Mesenchymal stem cell (in vitro differentiated cells and primary cell): ENCODE data around the gene GINS1.

Experiments used
- DNase-seq: peaks from one replicate; pipeline ENCODE4 v3.0.0-alpha.2; 2013
- H2AFZ ChIP-seq: one replicate; pipeline ENCODE4 v1.6.1; 2013; ENCODE audit warnings: low read depth, mild to moderate bottlenecking, control low read depth, inconsistent platforms, low read length, moderate library complexity
- H2AK5ac ChIP-seq: 2 replicates; pipeline ENCODE4 v1.6.1; 2013; ENCODE audit warnings: low read length, moderate library complexity, mild to moderate bottlenecking, inconsistent platforms; ENCODE audit not compliant: severe bottlenecking
- H2BK120ac ChIP-seq: one replicate; pipeline ENCODE4 v1.6.1; 2013; ENCODE audit warnings: low read depth, mild to moderate bottlenecking, inconsistent platforms, low read length, moderate library complexity
- H2BK12ac ChIP-seq, 2 experiments: one replicate each; pipeline ENCODE4 v1.6.1; 2013; ENCODE audit warnings: inconsistent platforms in 2 of 2, low read length in 2 of 2, mild to moderate bottlenecking in 2 of 2, moderate library complexity in 2 of 2, control low read depth in 1 of 2
- H2BK15ac ChIP-seq: one replicate; pipeline ENCODE4 v1.6.1; 2013; ENCODE audit warnings: mild to moderate bottlenecking, low read depth, inconsistent platforms; ENCODE audit not compliant: poor library complexity, severe bottlenecking
- H2BK5ac ChIP-seq: 2 replicates; pipeline ENCODE4 v1.6.1; 2013; ENCODE audit warnings: low read depth, mild to moderate bottlenecking, low read length, control low read depth, inconsistent platforms; ENCODE audit not compliant: poor library complexity, severe bottlenecking
- H3K14ac ChIP-seq, 2 experiments: one replicate each; pipeline ENCODE4 v1.6.1; 2013; ENCODE audit warnings: inconsistent platforms in 2 of 2, low read length in 2 of 2, control low read depth in 1 of 2, mild to moderate bottlenecking in 1 of 2, moderate library complexity in 1 of 2
- H3K18ac ChIP-seq, 2 experiments: one replicate each; pipeline ENCODE4 v1.6.1; 2013; ENCODE audit warnings: inconsistent platforms in 2 of 2, low read length in 2 of 2, control low read depth in 1 of 2, low read depth in 1 of 2, mild to moderate bottlenecking in 1 of 2
- H3K23ac ChIP-seq, 2 experiments: one replicate each; pipeline ENCODE4 v1.6.1; 2013; ENCODE audit warnings: inconsistent platforms in 2 of 2, low read length in 2 of 2, mild to moderate bottlenecking in 2 of 2, moderate library complexity in 2 of 2, control low read depth in 1 of 2
- H3K27ac ChIP-seq: 2 replicates; pipeline ENCODE4 v1.5.1; 2013; ENCODE audit warnings: mild to moderate bottlenecking, moderate library complexity, low read length, control low read depth, inconsistent platforms; ENCODE audit not compliant: poor library complexity, severe bottlenecking
- H3K27me3 ChIP-seq, 2 experiments: 2 replicates each; pipeline versions ENCODE4 v1.6.1 to v1.7.0; 2013; ENCODE audit warnings: low read length in 2 of 2, mild to moderate bottlenecking in 2 of 2, moderate library complexity in 2 of 2, control low read depth in 1 of 2, inconsistent platforms in 1 of 2; ENCODE audit not compliant: control insufficient read depth in 1 of 2, insufficient read depth in 1 of 2
- H3K36me3 ChIP-seq, 2 experiments: 2 replicates each; pipeline versions ENCODE4 v1.6.1 to v1.7.0; 2013; ENCODE audit warnings: low read length in 2 of 2, control low read depth in 1 of 2, inconsistent platforms in 1 of 2, low read depth in 1 of 2, mild to moderate bottlenecking in 1 of 2; ENCODE audit not compliant: insufficient read depth in 2 of 2, control insufficient read depth in 1 of 2
- H3K4ac ChIP-seq, 2 experiments: one replicate each; pipeline ENCODE4 v1.6.1; 2013; ENCODE audit warnings: inconsistent platforms in 2 of 2, low read length in 2 of 2, mild to moderate bottlenecking in 2 of 2, moderate library complexity in 2 of 2, control low read depth in 1 of 2, low read depth in 1 of 2
- H3K4me1 ChIP-seq: 2 replicates; pipeline ENCODE4 v1.6.1; 2013; ENCODE audit warnings: low read depth, low read length, control low read depth; ENCODE audit not compliant: control insufficient read depth, insufficient read depth
- H3K4me2 ChIP-seq: 2 replicates; pipeline ENCODE4 v1.6.1; 2013; ENCODE audit warnings: low read length, mild to moderate bottlenecking, inconsistent platforms; ENCODE audit not compliant: poor library complexity, severe bottlenecking
- H3K4me3 ChIP-seq, 2 experiments: 2 replicates each; pipeline versions ENCODE4 v1.5.1 to v1.7.0; 2013; ENCODE audit warnings: low read length in 2 of 2, mild to moderate bottlenecking in 2 of 2, control low read depth in 1 of 2, low read depth in 1 of 2; ENCODE audit not compliant: insufficient read depth in 1 of 2
- H3K79me1 ChIP-seq: replicated peaks from 2 replicates; pipeline ENCODE4 v1.6.1; 2013; ENCODE audit warnings: mild to moderate bottlenecking, control low read depth, low read length, inconsistent platforms; ENCODE audit not compliant: poor library complexity, severe bottlenecking
- H3K9ac ChIP-seq: 2 replicates; pipeline ENCODE4 v1.7.0; 2013; ENCODE audit warnings: mild to moderate bottlenecking, low read length, moderate library complexity
- H3K9me3 ChIP-seq: 2 replicates; pipeline ENCODE4 v1.7.0; 2013; ENCODE audit warnings: mild to moderate bottlenecking, low read length; ENCODE audit not compliant: control insufficient read depth
- H4K8ac ChIP-seq: one replicate; pipeline ENCODE4 v1.6.1; 2013; ENCODE audit warnings: inconsistent platforms, mild to moderate bottlenecking, low read length, moderate library complexity
- H4K91ac ChIP-seq: one replicate; pipeline ENCODE4 v1.6.1; 2013; ENCODE audit warnings: mild to moderate bottlenecking, low read length, inconsistent platforms
- WGBS: methylation state at CpG from one replicate; pipeline ENCODE4 v1.1.7; 2013; ENCODE audit warnings: mixed read lengths; 5-methylcytosine and 5-hydroxymethylcytosine counted together

Gene GINS1

DNA sequence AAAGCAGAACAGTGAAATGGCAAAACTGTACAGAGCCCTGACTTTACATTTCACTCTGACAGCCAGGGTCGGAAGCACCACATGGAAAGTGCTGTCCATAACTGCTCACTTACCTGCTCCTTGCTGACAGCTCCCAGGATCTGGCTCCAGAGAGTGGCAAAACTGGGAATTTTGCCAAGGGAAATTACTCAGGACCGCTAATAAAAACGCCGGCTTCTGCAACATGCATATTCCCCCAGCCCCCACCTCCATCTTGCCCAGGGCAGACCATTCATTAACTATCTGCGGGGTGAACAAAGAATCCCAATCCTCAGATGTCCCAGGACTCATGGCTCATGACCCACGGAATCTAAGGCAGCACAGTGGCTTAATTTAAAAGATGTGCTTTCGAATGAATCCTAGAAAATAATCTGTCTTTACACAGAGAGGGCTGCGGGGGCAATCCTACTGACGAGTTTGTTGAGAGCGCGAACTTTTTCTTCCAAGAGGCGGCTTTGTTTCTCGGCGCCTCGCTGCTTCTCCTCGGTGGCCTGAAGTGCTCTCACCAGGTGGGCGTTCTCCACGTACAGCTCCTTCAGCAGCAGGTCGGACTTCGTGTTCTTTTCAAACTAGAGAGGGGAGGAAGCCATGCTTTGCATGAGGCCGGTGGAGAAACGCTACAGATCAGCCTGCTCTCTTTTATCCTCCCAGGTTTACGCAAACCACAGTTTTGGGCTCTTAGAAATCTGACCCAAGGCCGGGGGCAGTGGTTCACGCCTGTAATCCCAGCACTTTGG is 45.8 kb downstream of the GINS1 start:
- Histone ChIP-seq H2BK12ac (no peak overlapping the region), H2AFZ (no peak overlapping the region), H3K4me3 (no peak overlapping the region), H3K4me2 (no peak overlapping the region), H3K23ac (no peak overlapping the region), H3K27ac (peak overlapping the region; percentile 28), H3K4me1 (peaks cover 10% of the 10 kb centered on the region), H3K9me3 (no peaks in the 10 kb centered on the region), H4K8ac (no peak overlapping the region), H2AK5ac (peak overlapping the region; percentile 61), H3K9ac (no peak overlapping the region), H2BK5ac (no peak overlapping the region), H2BK120ac (no peak overlapping the region), H4K91ac (no peak overlapping the region), H3K27me3 (no peaks in the 10 kb centered on the region), H3K4ac (no peak overlapping the region), H3K79me1 (no peaks in the 10 kb centered on the region), H2BK15ac (no peak overlapping the region), H3K36me3 (peaks cover 25 to 44% of the 10 kb centered on the region in 2 experiments), H3K14ac (no peak overlapping the region), H3K18ac (no peak overlapping the region)
- WGBS, result 91% methylated on average over 25 of the region's 25 CpGs
- DNase-seq, result no peak

GRCh38 chr20:25454153-25454900 is 46.9 kb downstream of the GINS1 start:
- H3K23ac ChIP-seq, result no peak overlapping the region
- H4K8ac ChIP-seq, result no peak overlapping the region
- H3K79me1 ChIP-seq, result no peaks in the 10 kb centered on the region
- H3K4me2 ChIP-seq, result no peak overlapping the region
- no peak overlapping the region for H2AFZ ChIP-seq
- H3K36me3 ChIP-seq, result peaks cover 36 to 47% of the 10 kb centered on the region in 2 experiments
- WGBS, result 93% methylated on average over 14 of the region's 15 CpGs
- no peak overlapping the region for H3K27ac ChIP-seq
- no peak overlapping the region for H3K18ac ChIP-seq
- no peak overlapping the region for H2BK12ac ChIP-seq
- H2BK120ac ChIP-seq, result no peak overlapping the region
- H3K14ac ChIP-seq, result no peak overlapping the region
- H3K9ac ChIP-seq, result no peak overlapping the region
- no peak overlapping the region for H2BK5ac ChIP-seq
- no peak overlapping the region for H3K4ac ChIP-seq
- no peaks in the 10 kb centered on the region for H3K27me3 ChIP-seq
- DNase-seq, result no peak
- H2AK5ac ChIP-seq, result no peak overlapping the region
- peaks cover 10% of the 10 kb centered on the region for H3K4me1 ChIP-seq
- H4K91ac ChIP-seq, result no peak overlapping the region
- H2BK15ac ChIP-seq, result no peak overlapping the region
- H3K4me3 ChIP-seq, result no peak overlapping the region
- no peaks in the 10 kb centered on the region for H3K9me3 ChIP-seq

- no peak overlapping the region for H3K4me2 ChIP-seq
- H3K4me1 ChIP-seq, result peaks cover 8% of the 10 kb centered on the region
- no peak overlapping the region for H4K8ac ChIP-seq
- H3K36me3 ChIP-seq, result peaks cover 52 to 68% of the 10 kb centered on the region in 2 experiments
- no peak overlapping the region for H3K27ac ChIP-seq
- H3K9me3 ChIP-seq, result no peaks in the 10 kb centered on the region
- no peak overlapping the region for H2AK5ac ChIP-seq
- H3K9ac ChIP-seq, result peak overlapping the region; percentile 59
- no peak overlapping the region for H2BK5ac ChIP-seq
- no peak overlapping the region for H3K4ac ChIP-seq
- H3K79me1 ChIP-seq, result no peaks in the 10 kb centered on the region
- 98% methylated on average over 22 of the region's 22 CpGs for WGBS
- H3K18ac ChIP-seq, result no peak overlapping the region
- H3K14ac ChIP-seq, result no peak overlapping the region
- no peak overlapping the region for H4K91ac ChIP-seq
- no peak overlapping the region for H3K4me3 ChIP-seq
- no peaks in the 10 kb centered on the region for H3K27me3 ChIP-seq
- H3K23ac ChIP-seq, result no peak overlapping the region
- H2BK120ac ChIP-seq, result no peak overlapping the region
- no peak overlapping the region for H2BK15ac ChIP-seq
- H2BK12ac ChIP-seq, result no peak overlapping the region
- DNase-seq, result no peak
- H2AFZ ChIP-seq, result no peak overlapping the region
Observed at GRCh38 chr20:25457886-25458680, 50.6 kb downstream of the GINS1 start.
